ENCODE data around the gene CROCC2. TPM values are rescaled to one million over a fixed set of nuclear protein-coding genes. Genes with fewer than 3 reads are reported as not detected.

CROCC2 gene
- total and polyA plus RNA-seq, 7 donors = 0.01 TPM; not detected in 6

DNA sequence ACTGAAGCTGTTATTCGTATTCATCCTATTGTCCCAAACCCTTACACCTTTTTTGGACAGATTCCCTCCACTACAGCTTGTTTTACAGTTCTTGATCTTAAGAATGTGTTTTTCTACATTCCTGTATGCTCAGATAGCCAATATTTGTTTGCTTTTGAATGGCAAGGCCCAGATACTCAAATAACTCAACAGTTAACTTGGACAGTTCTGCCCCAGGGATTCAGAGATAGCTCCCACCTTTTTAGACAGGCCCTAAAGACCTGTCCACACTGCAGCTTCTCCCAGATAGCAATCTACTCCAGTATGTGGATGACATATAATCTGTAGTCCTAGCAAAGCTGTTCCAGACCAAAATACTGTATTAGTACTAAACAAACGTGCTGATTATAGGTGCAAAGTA is 44.6 kb upstream of the CROCC2 start:
- intact Hi-C loops (cut with DNase I) = no loop called here
- WGBS, 3 donors = 88 to 93% (median 91%) methylated on average over 2 of the region's 2 CpGs

DNA sequence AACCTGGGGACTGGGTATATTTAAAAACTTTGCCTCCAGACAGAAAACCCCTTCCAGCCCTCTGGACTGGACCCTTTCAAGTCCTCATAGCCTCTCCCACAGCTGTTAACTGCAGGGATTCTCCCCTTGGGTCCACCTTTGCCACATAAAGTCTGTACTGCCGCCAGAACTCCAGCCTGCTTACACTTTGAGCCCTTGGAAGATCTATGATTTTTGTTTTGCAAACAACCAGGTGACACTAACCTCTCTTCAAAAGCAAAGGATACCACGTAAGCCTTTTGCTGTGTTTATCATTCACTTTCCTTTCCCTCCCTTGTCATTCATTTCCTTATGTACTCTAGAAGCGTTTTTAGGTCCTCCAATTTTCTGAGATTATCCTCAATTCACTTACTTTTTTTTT is 41.7 kb upstream of the CROCC2 start:
- H3K27ac ChIP-seq = no peak overlapping the region
- H3K36me3 ChIP-seq (ENCODE audit: insufficient read depth in 1 of 2, low read depth in 1 of 2) = no peaks in the 10 kb centered on the region
- 82 to 94% (median 86%) methylated on average over 3 of the region's 3 CpGs for WGBS, 3 donors
- no peak for DNase-seq
- no peaks in the 10 kb centered on the region for H3K4me1 ChIP-seq
- intact Hi-C loops (cut with DNase I) = no loop called here
- no peaks in the 10 kb centered on the region for H3K27me3 ChIP-seq (ENCODE audit: insufficient read depth in 3 of 3, low read length in 2 of 3)
- no peak overlapping the region for H3K4me3 ChIP-seq
- TF ChIP-seq, protein P1, sequence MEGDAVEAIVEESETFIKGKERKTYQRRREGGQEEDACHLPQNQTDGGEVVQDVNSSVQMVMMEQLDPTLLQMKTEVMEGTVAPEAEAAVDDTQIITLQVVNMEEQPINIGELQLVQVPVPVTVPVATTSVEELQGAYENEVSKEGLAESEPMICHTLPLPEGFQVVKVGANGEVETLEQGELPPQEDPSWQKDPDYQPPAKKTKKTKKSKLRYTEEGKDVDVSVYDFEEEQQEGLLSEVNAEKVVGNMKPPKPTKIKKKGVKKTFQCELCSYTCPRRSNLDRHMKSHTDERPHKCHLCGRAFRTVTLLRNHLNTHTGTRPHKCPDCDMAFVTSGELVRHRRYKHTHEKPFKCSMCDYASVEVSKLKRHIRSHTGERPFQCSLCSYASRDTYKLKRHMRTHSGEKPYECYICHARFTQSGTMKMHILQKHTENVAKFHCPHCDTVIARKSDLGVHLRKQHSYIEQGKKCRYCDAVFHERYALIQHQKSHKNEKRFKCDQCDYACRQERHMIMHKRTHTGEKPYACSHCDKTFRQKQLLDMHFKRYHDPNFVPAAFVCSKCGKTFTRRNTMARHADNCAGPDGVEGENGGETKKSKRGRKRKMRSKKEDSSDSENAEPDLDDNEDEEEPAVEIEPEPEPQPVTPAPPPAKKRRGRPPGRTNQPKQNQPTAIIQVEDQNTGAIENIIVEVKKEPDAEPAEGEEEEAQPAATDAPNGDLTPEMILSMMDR (IDR thresholded peaks at IDR 0.05) = no peak
- ATAC-seq = no peak
- H3K9me3 ChIP-seq = no peaks in the 10 kb centered on the region

More for the DNA sequence above, 44.6 kb upstream of the CROCC2 start:
- H3K27me3 ChIP-seq (ENCODE audit: insufficient read depth in 3 of 3, low read length in 2 of 3) = peaks cover 0 to 4% (median 0%) of the 10 kb centered on the region in 3 donors
- no peak overlapping the region for H3K4me3 ChIP-seq
- H3K27ac ChIP-seq = no peak overlapping the region
- no peaks in the 10 kb centered on the region for H3K9me3 ChIP-seq
- ATAC-seq (no peak), DNase-seq (no peak)
- no peaks in the 10 kb centered on the region for H3K4me1 ChIP-seq
- no peaks in the 10 kb centered on the region for H3K36me3 ChIP-seq (ENCODE audit: insufficient read depth in 1 of 2, low read depth in 1 of 2)
- TF ChIP-seq, protein P1 (IDR thresholded peaks at IDR 0.05) = no peak

DNA sequence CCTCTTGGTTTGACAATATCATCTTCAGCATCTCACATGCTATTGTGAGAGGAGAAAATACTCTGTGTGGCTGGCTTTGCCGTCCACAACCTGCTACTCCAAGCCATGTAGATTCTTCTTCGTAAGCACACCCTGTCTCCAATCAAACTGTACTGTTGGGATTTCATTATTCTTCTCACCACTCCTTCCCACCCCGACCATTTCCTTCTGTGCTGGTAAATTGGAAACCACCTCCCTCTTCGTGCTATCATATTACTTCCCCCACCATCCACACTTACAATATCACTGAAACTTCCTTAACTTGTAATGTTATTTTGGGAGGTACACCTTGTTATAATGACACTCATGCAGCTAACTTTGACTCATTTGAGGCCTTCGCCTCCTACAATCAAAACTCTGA is 40.7 kb upstream of the CROCC2 start:
- Histone ChIP-seq H3K4me1 (no peaks in the 10 kb centered on the region), H3K27me3 (ENCODE audit: insufficient read depth in 3 of 3, low read length in 2 of 3) (no peaks in the 10 kb centered on the region), H3K36me3 (ENCODE audit: insufficient read depth in 1 of 2, low read depth in 1 of 2) (no peaks in the 10 kb centered on the region), H3K9me3 (no peaks in the 10 kb centered on the region), H3K27ac (no peak overlapping the region), H3K4me3 (no peak overlapping the region)
- 78 to 81% (median 78%) methylated on average over 5 of the region's 5 CpGs for WGBS, 3 donors
- DNase-seq (no peak), ATAC-seq (no peak)
- TF ChIP-seq, protein P1 (IDR thresholded peaks at IDR 0.05) = no peak
- intact Hi-C loops (cut with DNase I) = no loop called here

DNA sequence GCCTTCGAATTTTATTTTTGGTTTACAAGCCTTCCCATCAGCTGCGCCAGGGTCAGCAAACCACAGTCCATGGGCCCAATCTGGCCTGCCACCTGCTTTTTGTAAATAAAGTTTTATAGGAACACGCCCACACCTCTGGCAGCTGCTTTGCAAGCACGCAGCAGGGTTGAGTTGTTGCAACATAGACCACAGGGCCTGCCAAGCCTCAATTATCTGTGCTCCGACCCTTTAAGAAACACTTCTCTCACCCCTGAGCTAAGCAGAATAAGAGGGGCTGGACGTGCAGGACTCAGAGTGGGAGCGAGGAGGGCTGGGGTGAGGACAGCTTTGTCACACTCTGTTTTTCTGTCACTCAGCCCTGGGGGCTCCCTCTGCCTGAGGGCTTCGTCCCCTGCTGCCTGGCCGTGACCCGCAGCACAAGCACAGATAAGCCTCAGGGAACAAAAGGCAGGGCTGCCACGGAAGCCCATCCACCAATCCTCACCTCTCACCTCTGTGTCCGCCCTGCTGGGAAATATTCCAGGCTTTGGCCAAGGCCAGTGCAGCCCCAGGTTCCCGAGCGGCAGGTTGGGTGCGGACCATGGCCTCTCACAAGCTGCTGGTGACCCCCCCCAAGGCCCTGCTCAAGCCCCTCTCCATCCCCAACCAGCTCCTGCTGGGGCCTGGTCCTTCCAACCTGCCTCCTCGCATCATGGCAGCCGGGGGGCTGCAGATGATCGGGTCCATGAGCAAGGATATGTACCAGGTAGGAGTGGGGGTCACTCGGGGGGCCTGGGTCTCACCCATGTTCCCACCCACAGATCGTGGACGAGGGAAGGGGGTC is 37.6 kb upstream of the CROCC2 start, which contains the start of gene AGXT:
TSS of gene AGXT (plus strand) at position 539 of the 823 bp plus-strand sequence. CDS start at position 581, 42 bp downstream.
- TF ChIP-seq, protein P1 (IDR thresholded peaks at IDR 0.05) = no peak
- H3K36me3 ChIP-seq (ENCODE audit: insufficient read depth in 1 of 2, low read depth in 1 of 2) = no peaks in the 10 kb centered on the region

More for the DNA sequence above, 37.6 kb upstream of the CROCC2 start, which contains the start of gene AGXT:
- DNase-seq = no peak
- Histone ChIP-seq H3K4me1 (no peaks in the 10 kb centered on the region), H3K27me3 (ENCODE audit: insufficient read depth in 3 of 3, low read length in 2 of 3) (no peaks in the 10 kb centered on the region), H3K9me3 (no peaks in the 10 kb centered on the region), H3K4me3 (no peak within 1 kb of the TSS), H3K27ac (no peak within 1 kb of the TSS)
- 83 to 88% (median 86%) methylated on average over 21 of the region's 21 CpGs for WGBS, 3 donors
- intact Hi-C loops (cut with DNase I) = no loop called here
- ATAC-seq = no peak

Measured in psoas muscle (tissue), 8 donors.